ENCODE data around the gene BGN. TPM values are rescaled to one million over a fixed set of nuclear protein-coding genes. Genes with fewer than 3 reads are reported as not detected.

Gene BGN
- total RNA-seq, 2 experiments from 2014 or later: not detected

- H3K36me3 ChIP-seq (ENCODE audit: insufficient read depth, low read length): no peaks in the 10 kb centered on the region
- no peaks in the 10 kb centered on the region for H3K9me2 ChIP-seq (ENCODE audit: insufficient read depth, low read length)
- H3K4me1 ChIP-seq (ENCODE audit: insufficient read depth, low read length, poor library complexity, severe bottlenecking): no peaks in the 10 kb centered on the region
- no peak for TF ChIP-seq EZH2phosphoT487 (IDR thresholded peaks at IDR 0.05; ENCODE audit: borderline replicate concordance, low read depth, low read length)
- TF ChIP-seq CTCF (conservative IDR thresholded peaks at IDR 0.05; ENCODE audit: low read length): no peak
- H3K27ac ChIP-seq (ENCODE audit: low read depth, low read length, poor library complexity, severe bottlenecking): no peak overlapping the region
- H3K9me3 ChIP-seq (ENCODE audit: low read length): no peaks in the 10 kb centered on the region
- ChIA-PET CTCF (ENCODE audit: unreplicated experiment) (no interaction called here), POLR2A (no interaction called here)
- no peak overlapping the region for H2AFZ ChIP-seq (ENCODE audit: low read length)
- H3K79me2 ChIP-seq (ENCODE audit: insufficient read depth, low read depth, low read length): no peaks in the 10 kb centered on the region
- intact Hi-C loops (cut with micrococcal nuclease; ENCODE audit: unreplicated experiment): no loop called here
- no peak for DNase-seq (ENCODE audit: low spot score)
- H3K4me2 ChIP-seq (ENCODE audit: low read length): no peak overlapping the region
- H4K20me1 ChIP-seq (ENCODE audit: insufficient read depth, low read length): no peaks in the 10 kb centered on the region
- BruUV-seq (replicated peaks): no TSS peak
- no peak overlapping the region for H3K4me3 ChIP-seq (ENCODE audit: low read depth, low read length, poor library complexity, severe bottlenecking)
These were observed 17.7 kb downstream of the BGN start for GRCh38 chrX:153512501-153512893.

- intact Hi-C loops (cut with micrococcal nuclease; ENCODE audit: unreplicated experiment): no loop called here
- no peaks in the 10 kb centered on the region for H3K79me2 ChIP-seq (ENCODE audit: insufficient read depth, low read depth, low read length)
- no peaks in the 10 kb centered on the region for H4K20me1 ChIP-seq (ENCODE audit: insufficient read depth, low read length)
- BruUV-seq (replicated peaks): no TSS peak
- H2AFZ ChIP-seq (ENCODE audit: low read length): no peak overlapping the region
- no peaks in the 10 kb centered on the region for H3K9me2 ChIP-seq (ENCODE audit: insufficient read depth, low read length)
- TF ChIP-seq EZH2phosphoT487 (IDR thresholded peaks at IDR 0.05; ENCODE audit: borderline replicate concordance, low read depth, low read length) (no peak), CTCF (conservative IDR thresholded peaks at IDR 0.05; ENCODE audit: low read length) (no peak)
- no peaks in the 10 kb centered on the region for H3K4me1 ChIP-seq (ENCODE audit: insufficient read depth, low read length, poor library complexity, severe bottlenecking)
- ChIA-PET POLR2A (no interaction called here), CTCF (ENCODE audit: unreplicated experiment) (no interaction called here)
- H3K27ac ChIP-seq (ENCODE audit: low read depth, low read length, poor library complexity, severe bottlenecking): no peak overlapping the region
- H3K4me3 ChIP-seq (ENCODE audit: low read depth, low read length, poor library complexity, severe bottlenecking): no peak overlapping the region
- no peaks in the 10 kb centered on the region for H3K36me3 ChIP-seq (ENCODE audit: insufficient read depth, low read length)
- no peak for DNase-seq (ENCODE audit: low spot score)
- no peaks in the 10 kb centered on the region for H3K9me3 ChIP-seq (ENCODE audit: low read length)
- no peak overlapping the region for H3K4me2 ChIP-seq (ENCODE audit: low read length)
These were observed 18.5 kb downstream of the BGN start for GRCh38 chrX:153513265-153513664.

- H4K20me1 ChIP-seq (ENCODE audit: insufficient read depth, low read length): no peaks in the 10 kb centered on the region
- H3K9me3 ChIP-seq (ENCODE audit: low read length): no peaks in the 10 kb centered on the region
- no peaks in the 10 kb centered on the region for H3K36me3 ChIP-seq (ENCODE audit: insufficient read depth, low read length)
- TF ChIP-seq CTCF (conservative IDR thresholded peaks at IDR 0.05; ENCODE audit: low read length): no peak
- TF ChIP-seq EZH2phosphoT487 (IDR thresholded peaks at IDR 0.05; ENCODE audit: borderline replicate concordance, low read depth, low read length): no peak
- H2AFZ ChIP-seq (ENCODE audit: low read length): no peak overlapping the region
- no peaks in the 10 kb centered on the region for H3K4me1 ChIP-seq (ENCODE audit: insufficient read depth, low read length, poor library complexity, severe bottlenecking)
- H3K27ac ChIP-seq (ENCODE audit: low read depth, low read length, poor library complexity, severe bottlenecking): no peak overlapping the region
- DNase-seq (ENCODE audit: low spot score): no peak
- ChIA-PET POLR2A (no interaction called here), CTCF (ENCODE audit: unreplicated experiment) (no interaction called here)
- intact Hi-C loops (cut with micrococcal nuclease; ENCODE audit: unreplicated experiment): no loop called here
- H3K4me2 ChIP-seq (ENCODE audit: low read length): no peak overlapping the region
- BruUV-seq (replicated peaks): no TSS peak
- no peak overlapping the region for H3K4me3 ChIP-seq (ENCODE audit: low read depth, low read length, poor library complexity, severe bottlenecking)
- no peaks in the 10 kb centered on the region for H3K9me2 ChIP-seq (ENCODE audit: insufficient read depth, low read length)
- H3K79me2 ChIP-seq (ENCODE audit: insufficient read depth, low read depth, low read length): no peaks in the 10 kb centered on the region
These were observed 19.5 kb downstream of the BGN start for GRCh38 chrX:153514259-153514658.
